ENCODE results near the gene SLC25A25. TPM values are rescaled to one million over a fixed set of nuclear protein-coding genes. Genes with fewer than 3 reads are reported as not detected.
"Not testable (repeated sequence)": the region's sequence is repeated elsewhere in the genome, so short reads cannot be mapped to it uniquely, and the experiment has no call there.

The SLC25A25 gene
- total RNA-seq, 1 donor from 2014 or later = 89.5 TPM

DNA sequence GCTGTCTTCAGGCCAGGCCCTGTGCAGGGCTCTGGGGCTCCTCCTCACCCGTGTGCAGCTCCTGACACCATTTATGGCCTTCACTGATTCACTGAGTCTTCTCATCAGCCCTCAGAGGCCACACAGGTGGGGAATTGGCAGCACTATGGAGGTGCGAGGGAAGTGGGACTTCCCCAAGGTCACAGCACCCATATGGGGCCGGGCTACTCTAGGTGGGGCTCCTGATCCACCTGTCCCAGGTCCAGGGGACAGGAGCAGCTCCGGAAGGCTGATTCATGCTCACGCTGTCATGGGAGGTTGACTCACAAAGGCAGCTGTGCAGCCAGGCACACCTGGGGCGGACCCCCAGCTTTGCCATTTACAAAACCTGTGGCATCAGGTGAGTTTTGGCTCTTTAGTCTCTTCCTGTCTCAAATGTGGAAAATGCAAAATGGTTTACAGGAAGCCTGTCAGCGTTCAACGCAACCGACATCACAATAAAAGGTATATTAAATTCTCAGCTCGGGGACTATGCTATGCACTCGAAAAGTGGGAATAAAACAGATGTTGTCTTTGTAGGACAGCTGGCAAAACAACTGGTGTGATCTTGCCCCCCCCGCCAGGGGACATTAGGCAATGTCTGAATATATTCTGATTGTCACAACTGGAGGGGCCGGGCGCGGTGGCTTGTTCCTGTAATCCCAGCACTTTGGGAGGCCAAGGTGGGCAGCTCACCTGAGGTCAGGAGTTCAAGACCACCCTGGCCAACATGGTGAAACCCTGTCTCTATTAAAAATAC lies 15.9 kb upstream of the SLC25A25 start:
- no peak for DNase-seq (ENCODE audit: low spot score)

DNA sequence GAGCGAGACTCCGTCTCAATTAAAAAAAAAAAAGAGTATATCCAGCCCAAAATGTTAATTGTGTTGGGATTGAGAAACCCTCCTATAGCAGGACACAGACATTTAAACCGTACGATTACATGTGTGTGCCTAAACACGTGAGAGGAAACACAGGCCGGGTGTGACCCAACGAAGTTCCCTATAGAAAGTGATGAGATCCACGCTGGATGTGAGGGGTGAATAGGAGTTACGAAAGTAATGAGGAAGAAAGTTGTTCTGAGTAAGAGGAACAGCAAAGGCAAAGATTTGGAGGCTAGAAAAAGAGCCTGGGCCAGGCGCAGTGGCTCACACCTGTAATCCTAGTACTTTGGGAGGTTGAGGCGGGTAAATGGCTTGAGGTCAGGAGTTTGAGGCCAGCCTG lies 14.5 kb upstream of the SLC25A25 start:
- no peak for DNase-seq (ENCODE audit: low spot score)

DNA sequence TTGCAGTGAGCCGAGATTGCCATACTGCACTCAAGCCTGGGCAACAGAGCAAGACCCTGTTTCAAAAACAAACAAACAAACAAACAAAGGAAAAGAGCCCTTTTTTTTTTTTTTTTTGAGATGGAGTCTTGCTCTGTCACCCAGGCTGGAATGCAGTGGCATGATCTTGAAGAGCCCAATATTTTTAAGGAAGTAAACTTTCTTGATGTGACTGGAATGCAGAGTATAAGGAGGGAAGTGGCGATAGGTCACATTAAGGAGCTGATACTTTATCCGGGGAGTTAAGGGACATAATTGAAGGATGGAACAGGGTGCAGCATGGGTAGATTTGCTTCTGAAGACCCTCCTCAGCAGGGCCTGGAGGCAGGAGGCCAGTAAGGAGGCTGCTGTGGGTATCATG lies 13.9 kb upstream of the SLC25A25 start:
- DNase-seq (ENCODE audit: low spot score) = no peak

DNA sequence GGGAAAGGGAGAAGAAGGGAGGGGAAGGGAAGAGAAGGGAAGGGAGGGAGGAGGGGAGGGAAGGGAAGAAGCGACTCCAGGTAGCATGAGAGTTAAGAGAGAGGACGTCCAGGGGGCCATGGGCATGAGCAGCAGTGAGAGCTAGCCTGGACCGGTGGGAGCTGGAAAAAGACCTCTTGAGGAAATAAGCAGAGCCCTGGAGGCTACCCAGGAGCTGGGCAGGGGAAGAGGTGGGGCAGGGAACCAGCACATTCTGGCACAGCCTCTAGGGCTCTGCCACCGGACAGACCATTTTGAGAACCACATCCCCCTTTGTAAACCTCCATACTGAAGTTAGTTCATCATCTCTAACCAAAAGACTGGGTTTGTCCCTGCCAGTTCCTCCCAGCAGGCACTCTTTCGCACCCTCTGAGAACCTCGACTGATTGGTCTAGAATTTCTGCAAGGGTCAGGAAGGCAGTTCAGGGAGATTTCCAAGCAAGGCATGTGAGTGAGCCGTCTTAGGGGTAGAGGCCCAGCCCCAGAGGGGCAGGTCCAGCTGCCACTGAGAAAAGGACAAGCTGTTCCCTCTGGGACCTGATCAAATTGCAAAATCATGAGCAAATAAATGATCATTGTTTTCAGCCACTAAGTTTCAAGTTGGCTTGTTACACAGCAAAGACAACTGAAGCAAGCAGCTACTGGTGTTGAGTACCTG lies 12.5 kb upstream of the SLC25A25 start:
- no peak for DNase-seq (ENCODE audit: low spot score)

DNA sequence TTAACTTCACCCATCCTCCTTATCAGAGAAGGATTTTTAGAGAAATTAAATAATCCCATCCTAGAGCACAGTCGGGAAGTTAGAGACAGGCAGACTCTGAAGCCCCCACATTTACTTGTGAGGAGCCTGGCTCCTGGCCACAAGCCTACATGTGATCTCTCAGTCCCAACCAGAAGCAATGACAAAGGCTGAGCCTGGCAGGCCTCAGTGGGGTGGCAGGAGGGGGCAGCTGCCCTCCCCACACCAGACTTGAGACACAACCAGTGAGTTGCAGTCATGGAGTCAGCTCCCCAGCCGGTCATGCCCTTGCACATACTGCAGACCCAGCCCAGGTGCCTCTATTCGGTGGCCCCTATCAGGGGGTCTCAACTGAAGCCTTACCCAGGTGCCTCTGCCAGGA lies 11.9 kb upstream of the SLC25A25 start:
- DNase-seq (ENCODE audit: low spot score) = no peak

DNA sequence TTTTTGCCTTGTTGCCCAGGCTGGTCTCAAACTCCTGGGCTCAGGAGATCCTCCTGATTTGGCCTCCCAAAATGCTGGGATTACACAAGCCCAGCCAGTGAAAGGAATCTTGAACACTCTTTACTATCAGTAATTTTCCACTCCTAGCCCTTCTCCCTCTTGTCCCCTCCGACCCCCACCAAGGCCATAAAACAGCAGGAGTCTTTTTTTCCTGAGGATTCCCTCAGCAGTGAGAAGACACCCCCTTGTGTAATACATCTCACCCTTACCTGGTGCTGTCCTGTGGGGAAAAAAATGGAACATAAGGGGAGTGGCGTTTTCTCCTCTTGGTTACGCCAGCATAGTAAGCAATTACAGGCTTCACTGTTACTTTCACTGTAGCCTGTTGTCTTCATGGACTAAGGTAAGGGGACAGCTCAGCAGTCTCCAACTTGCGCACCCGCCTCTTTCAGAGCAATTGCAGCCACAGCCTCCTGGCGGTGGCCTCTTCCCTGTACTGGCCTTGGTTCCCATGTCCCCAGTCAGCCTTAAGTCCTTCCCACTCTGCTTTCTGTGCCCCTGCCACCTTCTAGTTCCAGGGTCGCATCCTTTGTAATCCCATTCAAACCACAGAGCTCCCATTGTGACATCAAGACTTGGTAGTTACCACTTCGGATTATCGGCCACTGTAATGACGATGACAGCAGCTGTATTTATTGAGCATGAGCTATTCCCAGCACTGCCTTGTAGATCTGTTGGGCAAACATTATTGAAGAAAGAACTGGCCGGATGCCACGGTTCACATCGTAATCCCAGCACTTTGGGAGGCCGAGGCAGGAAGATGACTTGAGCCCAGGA lies 10.9 kb upstream of the SLC25A25 start:
- no peak for DNase-seq (ENCODE audit: low spot score)

DNA sequence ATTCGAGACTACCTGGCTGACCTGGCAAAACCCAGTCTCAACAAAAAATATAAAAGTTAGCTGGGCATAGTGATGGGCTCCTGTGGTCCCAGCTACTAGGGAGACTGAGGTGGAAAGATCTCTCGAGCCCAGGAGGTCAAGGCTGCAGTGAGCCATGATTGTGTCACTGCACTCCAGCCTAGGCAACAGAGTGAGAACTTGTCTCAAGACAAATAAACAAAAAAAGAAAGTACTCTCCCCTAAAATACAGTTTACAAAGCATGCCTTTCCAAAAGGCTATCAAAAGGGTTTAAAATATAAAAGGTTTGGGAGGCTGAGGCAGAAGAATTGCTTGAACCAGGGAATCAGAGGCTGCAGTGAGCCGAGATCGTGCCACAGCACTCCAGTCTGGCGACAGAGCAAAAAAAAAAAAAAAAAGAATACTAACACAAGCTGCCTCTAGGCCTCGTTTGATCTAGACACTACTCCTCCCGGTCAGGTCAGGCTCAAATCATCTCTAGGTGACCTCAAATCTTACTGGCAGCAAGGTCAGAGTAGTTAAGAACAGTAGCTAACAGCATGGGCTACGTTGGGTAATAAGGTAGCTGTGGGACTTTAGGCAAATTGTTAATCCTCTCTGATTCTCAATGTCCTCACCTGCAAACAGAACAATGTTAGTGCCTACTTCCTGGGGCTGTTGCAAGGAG lies 10.2 kb upstream of the SLC25A25 start:
- DNase-seq (ENCODE audit: low spot score) = no peak

DNA sequence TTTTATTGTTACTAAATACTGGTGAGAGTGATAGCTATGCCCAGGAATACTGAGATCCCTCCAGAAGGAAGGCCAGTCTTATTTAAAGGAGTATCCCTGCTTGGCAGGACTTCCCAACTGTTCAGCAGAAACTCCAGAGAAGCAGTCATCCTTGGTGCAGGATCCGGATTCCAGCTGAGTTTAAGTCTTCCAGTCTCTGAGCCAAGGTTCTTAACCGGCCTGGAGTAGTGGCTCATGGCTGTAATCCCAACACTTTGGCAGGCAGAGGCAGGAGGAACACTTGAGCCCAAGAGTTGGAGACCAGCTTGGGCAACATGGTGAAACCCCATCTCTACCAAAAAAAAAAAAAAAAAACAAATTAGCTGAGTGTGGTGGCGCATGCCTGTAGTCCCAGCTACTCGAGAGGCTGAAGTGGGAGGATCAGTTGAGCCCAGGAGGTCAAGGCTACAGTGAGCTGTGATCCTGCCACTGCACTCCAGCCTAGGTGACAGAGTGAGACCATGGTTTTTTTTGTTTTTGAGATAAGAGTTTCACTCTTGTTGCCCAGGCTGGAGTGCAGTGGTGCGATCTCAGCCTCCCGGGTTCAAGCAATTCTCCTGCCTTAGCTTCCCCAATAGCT lies 8.6 kb upstream of the SLC25A25 start:
- DNase-seq (ENCODE audit: low spot score) = no peak

DNA sequence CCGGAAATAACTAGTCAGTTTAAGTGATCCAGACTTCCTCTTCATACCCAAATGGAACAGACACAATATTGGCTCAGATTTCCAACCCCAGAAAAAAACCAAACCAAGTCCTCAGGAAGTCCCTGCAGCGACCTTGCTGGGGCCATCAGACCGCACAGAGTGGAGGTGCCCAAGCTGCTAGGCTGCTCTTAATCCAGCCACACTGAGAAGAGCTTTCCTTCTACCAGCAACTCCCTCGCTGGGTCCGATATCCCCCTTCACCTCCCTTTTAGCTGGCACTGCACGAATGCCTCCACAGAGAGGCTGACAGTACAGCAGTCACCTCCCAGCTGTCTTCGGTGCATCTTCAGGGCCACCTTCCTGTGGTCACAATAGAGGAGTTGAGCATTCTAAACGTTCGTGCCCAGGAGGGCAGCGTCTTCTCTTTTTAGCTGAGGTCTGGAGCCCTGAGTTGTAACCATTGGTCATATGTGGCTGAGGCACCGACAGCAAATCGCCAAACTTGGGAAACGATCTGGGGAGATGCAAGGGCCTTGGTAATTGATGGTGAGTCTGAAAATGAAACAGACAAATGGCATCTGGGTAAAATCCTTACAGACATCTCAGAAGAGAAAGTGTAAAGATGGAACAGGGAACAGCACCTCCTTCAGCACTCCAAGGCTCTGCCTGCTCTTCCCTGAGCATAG lies 6.6 kb upstream of the SLC25A25 start:
- no peak for DNase-seq (ENCODE audit: low spot score)

DNA sequence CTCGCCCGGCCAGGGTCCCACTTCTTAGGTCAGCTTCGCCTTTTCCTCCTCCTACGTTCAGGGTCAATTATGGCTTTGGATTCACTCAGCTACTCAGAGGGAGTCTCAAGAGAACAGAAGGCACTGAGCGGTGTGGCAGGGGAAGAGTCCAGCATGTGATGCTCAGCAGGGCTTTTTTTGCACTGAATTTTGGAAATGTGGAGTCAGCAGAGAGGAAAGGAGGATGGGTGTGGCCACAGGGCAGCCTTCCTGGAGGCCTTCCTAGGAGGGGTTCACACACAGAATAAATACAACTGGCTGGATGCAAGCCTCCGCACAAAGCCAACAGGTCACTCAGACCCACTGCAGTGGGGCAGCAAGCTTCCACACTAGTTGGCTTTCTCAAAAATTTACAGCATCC lies 5.8 kb upstream of the SLC25A25 start:
- no peak for DNase-seq (ENCODE audit: low spot score)

DNA sequence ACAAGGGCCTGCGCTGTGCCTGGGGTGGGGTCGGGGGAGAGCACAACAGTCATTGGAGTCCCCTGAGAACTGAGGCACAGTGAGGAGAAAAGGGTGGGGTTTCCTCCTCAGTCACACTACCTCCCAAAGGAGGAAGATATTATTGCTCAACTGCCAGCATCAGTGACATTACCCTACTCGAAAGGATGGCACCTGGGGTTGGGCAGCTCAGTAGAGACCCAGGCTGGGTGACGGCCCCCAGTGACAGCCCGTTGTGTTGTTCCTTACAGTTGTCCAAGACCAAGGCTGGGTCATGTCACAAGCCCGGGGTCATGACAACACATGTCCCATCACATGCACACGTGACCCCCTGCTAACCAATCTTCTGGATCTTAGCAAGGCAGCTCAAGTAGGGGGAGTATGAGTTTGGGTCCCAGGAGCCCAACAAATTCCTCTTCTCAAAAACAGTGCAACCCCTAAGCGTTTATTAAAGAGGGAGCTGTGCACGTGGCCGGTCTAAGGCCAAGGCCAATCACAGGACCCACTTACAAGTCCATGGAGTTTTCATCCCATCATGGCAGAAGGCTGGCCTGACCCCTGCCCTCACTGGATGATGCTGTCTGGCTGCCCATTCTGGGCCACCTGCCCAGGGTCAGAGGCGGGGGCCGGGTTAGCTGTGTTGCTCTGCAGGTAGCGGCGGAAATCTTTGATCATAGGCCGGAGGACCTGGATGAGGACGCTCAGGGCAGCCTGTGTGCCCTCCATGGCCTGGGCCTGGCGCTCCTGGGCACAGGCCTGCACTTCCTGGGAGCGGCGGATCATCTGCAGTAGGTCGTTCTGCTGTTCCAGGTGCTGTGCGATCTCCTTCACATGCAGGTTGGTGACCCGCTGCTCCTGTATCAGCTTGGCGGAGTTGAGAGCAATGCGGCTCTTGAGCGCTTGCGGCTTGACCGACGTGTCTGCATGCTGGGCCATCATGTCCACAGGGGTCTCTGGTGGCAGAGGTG lies 4.9 kb upstream of the SLC25A25 start:
- no peak for DNase-seq (ENCODE audit: low spot score)

DNA sequence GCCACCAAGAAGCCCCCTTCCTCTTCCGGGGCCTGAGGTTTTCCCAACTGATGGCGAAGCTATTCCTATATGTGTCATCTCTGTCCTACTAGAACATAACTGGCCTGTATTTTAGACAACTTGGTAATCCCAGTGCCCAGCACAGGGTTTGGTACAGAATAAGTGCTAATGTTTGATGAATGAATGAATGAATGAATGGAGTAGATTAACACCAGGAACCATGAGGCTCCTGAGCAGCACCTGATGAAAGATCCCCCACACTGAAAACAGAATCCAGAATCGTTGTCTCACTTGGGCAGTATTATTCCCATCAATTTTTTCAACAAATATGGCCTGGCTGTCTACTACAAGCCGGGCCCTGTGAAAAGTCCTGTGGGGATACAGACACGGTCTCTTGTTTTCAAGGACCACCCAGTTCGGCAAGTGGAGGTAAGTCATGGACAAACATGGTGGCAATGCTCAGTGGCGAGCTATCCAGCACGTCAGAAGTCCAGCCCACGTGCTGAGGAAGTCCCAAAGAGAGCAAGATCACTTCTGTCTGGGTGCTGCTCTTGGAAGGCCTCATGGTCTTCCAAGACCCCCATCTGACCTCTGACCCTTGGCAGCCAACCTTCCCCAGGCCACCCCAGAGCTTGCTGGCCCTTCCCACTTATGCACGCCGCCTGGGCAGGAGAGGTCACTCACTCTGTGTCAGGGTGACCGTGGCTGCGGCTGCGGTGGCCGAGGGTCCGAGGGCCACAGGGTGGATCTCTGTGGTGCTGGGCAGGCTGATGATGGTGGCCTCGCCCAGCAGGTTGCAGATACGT lies 1.9 kb upstream of the SLC25A25 start:
- no peak for DNase-seq (ENCODE audit: low spot score)

DNA sequence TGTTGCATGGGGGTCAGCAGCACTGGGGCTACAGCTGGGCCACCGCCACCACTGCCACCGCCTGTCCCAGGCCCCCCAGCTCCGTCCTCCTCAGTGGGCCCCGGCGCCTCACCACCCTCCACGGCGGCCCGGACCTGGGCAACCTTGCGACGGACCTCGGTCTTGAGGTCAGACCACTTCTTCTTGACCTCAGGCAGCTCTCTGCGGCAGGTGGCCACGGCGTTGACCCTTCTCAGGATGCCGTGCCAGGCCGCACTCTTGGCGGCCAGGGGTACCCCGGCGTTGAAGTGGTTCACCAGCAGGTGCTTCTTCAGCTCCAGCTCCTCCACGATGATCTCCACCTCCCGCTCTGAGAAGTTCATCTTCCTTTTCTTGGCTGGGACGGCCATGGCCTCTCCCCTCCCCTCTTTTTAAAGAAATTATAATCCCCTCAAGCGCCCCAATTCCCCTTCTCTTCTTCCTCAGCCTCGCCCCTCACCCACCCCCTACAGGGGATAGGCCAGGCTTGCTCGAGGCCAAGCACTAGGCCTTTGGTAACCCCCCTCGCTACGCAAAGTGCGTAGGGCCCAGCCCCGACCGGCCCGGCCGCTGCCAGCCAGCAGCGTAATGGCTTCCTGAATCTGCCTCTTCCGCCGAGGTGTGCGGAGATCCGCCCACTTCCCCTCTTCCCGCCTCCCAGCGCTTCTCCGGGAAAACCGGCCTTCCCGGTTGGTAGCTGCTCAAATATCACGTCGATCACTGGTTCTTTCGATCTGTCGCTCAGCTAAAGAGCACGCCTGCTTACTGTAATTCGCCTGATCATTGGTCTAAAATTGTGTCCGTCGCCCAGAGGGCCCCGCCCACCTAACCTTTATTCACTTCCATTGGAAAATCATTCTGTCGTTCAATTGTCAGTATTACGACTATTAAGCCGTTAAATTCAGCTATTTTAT lies 1.1 kb upstream of the SLC25A25 start, which contains the start of gene NAIF1:
Gene NAIF1 (minus strand): TSS at position 608 of the 932 bp plus-strand sequence. CDS start 219 bp downstream, at position 389.
- peak; percentile 98 for DNase-seq (ENCODE audit: low spot score)

DNA sequence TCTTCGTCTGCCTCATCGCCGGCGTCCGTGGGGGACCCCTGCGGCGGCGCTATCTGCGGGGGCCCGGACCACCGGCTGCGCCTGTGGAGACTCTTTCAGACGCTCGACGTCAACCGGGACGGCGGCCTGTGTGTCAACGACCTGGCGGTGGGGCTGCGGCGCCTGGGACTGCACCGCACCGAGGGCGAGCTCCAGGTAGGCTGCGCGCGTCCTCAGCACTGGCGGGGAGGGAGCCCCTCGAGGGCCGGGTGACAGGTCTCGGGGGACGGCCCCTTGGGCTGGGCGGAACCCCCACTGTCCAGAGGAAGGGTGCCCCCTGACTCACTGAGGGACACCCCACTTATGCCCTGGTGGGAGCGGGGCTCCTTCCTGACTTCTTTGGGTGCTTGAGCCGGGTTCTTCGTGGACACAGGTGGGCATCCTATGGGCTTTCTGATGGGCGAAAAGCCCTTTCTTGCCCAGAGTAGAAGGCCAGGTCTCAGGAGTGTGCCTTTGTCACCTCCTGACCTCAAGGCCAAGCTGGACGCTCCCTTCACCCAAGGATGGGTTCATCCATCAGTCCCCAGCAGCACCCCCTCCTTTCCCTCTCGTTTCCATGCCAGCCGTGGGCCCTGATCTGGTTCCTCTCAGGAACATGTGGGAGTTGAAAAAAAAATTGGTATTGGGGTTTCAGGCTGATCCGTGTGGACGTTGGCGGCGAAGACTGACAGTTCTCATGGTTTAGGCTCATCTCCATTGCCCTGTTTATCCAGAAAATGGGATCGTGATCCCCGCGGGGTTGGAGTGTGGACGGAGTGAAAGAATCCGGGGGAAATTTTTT lies 564 bp downstream of the SLC25A25 start:
- no peak for DNase-seq (ENCODE audit: low spot score)

DNA sequence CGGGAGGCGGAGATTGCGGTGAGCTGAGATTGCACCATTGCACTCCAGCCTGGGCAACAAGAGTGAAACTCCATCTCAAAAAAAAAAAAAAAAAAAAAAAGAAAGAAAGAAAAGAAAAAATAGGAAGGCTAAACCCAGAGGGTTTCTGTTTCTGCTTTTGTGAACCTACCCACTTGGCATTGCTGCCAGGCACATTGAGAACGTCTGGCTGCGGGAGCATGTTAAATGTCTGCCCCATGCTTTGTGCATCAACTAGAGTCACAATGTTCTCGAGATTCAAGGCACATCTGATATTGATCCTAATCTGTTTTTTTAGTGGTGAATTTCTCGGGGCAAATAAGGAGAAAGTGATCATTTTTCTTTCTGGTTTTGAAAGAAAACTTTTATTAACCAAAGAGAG lies 2.8 kb downstream of the SLC25A25 start:
- DNase-seq (ENCODE audit: low spot score) = no peak

DNA sequence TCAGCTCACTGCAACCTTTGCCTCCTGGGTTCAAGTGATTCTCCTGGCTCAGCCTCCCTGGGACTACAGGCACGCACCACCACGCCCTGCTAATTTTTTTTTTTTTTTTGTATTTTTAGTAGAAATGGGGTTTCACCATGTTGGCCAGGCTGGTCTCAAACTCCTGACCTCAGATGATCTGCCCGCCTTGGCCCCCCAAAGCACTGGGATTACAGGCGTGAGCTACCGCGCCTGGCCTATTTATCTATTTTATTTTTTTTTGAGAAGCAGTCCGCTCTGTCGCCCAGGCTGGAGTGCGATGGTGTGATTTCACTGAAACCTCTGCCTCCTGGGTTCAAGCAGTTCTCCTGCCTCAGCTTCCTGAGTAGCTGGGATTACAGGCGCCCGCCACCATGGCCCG lies 3.4 kb downstream of the SLC25A25 start:
- not testable (repeated sequence) for DNase-seq (ENCODE audit: low spot score)

Data from mesenteric fat pad (tissue), 1 donor.